Transverse colon (tissue), 4 donors: ENCODE data around the gene GRAMD1B. TPM values are rescaled to one million over a fixed set of nuclear protein-coding genes. Genes with fewer than 3 reads are reported as not detected.

ENCODE experiments used
- DNase-seq: peaks from one replicate; pipeline ENCODE4 v3.0.0-alpha.2; 2019
- H3K27ac ChIP-seq, 4 donors: fragments of 200-600 bp; sonication (generic); 2 replicates each; pipeline ENCODE4 v1.5.1; 2016 to 2018; ENCODE audit warnings: inconsistent platforms in 4 of 4
- H3K27me3 ChIP-seq: fragments of 200-600 bp; sonication (generic); 2 replicates; pipeline ENCODE4 v1.5.1; 2017; ENCODE audit warnings: inconsistent platforms
- H3K36me3 ChIP-seq, 4 donors: fragments of 200-600 bp; sonication (generic); 2 replicates each; pipeline ENCODE4 v1.5.1; 2017 to 2019; ENCODE audit warnings: inconsistent platforms in 4 of 4
- H3K4me1 ChIP-seq, 4 donors: fragments of 200-600 bp; sonication (generic); 2 replicates each; pipeline ENCODE4 v1.5.1; 2017 to 2020; ENCODE audit warnings: inconsistent platforms in 4 of 4
- H3K4me3 ChIP-seq, 4 donors: fragments of 200-600 bp; sonication (generic); 1 replicate in 1 of 4; 2 replicates in 3 of 4; pipeline versions ENCODE4 v1.5.1 to v1.6.1; 2017 to 2019; ENCODE audit warnings: inconsistent platforms in 4 of 4
- H3K9me3 ChIP-seq, 2 donors: fragments of 200-600 bp; sonication (generic); 2 replicates each; pipeline ENCODE4 v1.5.1; 2017 to 2019; ENCODE audit warnings: inconsistent platforms in 2 of 2
- CTCF ChIP-seq, 5 experiments: fragments of 200-600 bp in 3 of 5; fragments of 450-650 bp in 2 of 5; sonication (generic) in 3 of 5; IDR thresholded peaks; 1 replicate in 2 of 5; 2 replicates in 3 of 5; pipeline ENCODE4 v1.5.1; 2016 to 2017; ENCODE audit warnings: antibody characterized with exemption in 5 of 5, inconsistent platforms in 3 of 5, mild to moderate bottlenecking in 2 of 5, moderate library complexity in 1 of 5
- EP300 ChIP-seq: sonication (generic); formaldehyde crosslinking; IDR thresholded peaks from one replicate; pipeline ENCODE4 v1.6.1; 2017; ENCODE audit warnings: antibody characterized with exemption, low read depth
- POLR2A ChIP-seq: fragments of 450-650 bp; IDR thresholded peaks from one replicate; pipeline ENCODE4 v1.6.1; 2016; ENCODE audit warnings: antibody characterized with exemption, mild to moderate bottlenecking, moderate library complexity
- POLR2AphosphoS5 ChIP-seq, 3 donors: sonication (generic); formaldehyde crosslinking; IDR thresholded peaks; one replicate each; pipeline ENCODE4 v1.6.1; 2016; ENCODE audit warnings: antibody characterized with exemption in 3 of 3
- WGBS, 2 donors: methylation state at CpG; one replicate each; pipeline ENCODE4 v1.1.5; 2018; ENCODE audit warnings: low coverage in 1 of 2; 5-methylcytosine and 5-hydroxymethylcytosine counted together
- in situ Hi-C, 4 donors: fragments of 200-750 bp; cut with MboI; loops; one replicate each; pipeline versions ENCODE4 v1.15.0 to v1.15.1; 2017; ENCODE audit warnings: low sequenced_read_pairs in 3 of 4, low pct_ligation_motif_present in 1 of 4, low pct_unique_long_range_greater_than_20kb in 1 of 4
- intact Hi-C: fragments of 100-400 bp; cut with DNase I; formaldehyde crosslinking; loops from one replicate; pipeline ENCODE4 v1.15.1; 2023; ENCODE audit warnings: low total_unique reads
- total RNA-seq, 4 donors: library from RNA; depleted of rRNA; stranded (reverse); fragments of >200 nt; gene quantifications; one replicate each; pipeline ENCODE4 v1.1.0, GENCODE V29; 2016

GRAMD1B gene
- total RNA-seq, 4 donors from 2014 or later, result 4.3 to 58.4 (median 9.9) TPM

- peak; percentile 67 for DNase-seq
- no peak overlapping the region for H3K27ac ChIP-seq
- no peaks in the 10 kb centered on the region for H3K36me3 ChIP-seq
- TF ChIP-seq CTCF (IDR thresholded peaks at IDR 0.05) (peak; percentile 70 to 90 (median 85)), POLR2A (no peak)
- H3K4me3 ChIP-seq, result no peak overlapping the region
- H3K27me3 ChIP-seq, result peaks cover 3% of the 10 kb centered on the region
- H3K4me1 ChIP-seq, result peaks cover 0 to 7% (median 2%) of the 10 kb centered on the region in 4 donors
- no peaks in the 10 kb centered on the region for H3K9me3 ChIP-seq
- 56% methylated on average over 37 of the region's 37 CpGs; no CpG with 5 or more reads in 1 of the 2 donors for WGBS, 2 donors
- intact Hi-C loops (no loop called here), in situ Hi-C loops (loop anchor here in 1 of 4 donors (10.0 kb wide), 1 partner anchor 128 kb away; no protein-coding TSS in a partner anchor)
These were observed 147.1 kb downstream of the GRAMD1B start for GRCh38 chr11:123577081-123577598.

GRCh38 chr11:123578778-123579481 is 148.9 kb downstream of the GRAMD1B start:
- Histone ChIP-seq H3K4me1 (peaks cover 0 to 7% (median 2%) of the 10 kb centered on the region in 4 donors), H3K27ac (no peak overlapping the region), H3K9me3 (no peaks in the 10 kb centered on the region), H3K27me3 (peaks cover 3% of the 10 kb centered on the region), H3K36me3 (no peaks in the 10 kb centered on the region), H3K4me3 (no peak overlapping the region)
- intact Hi-C loops, result no loop called here
- no peak for DNase-seq
- WGBS, 2 donors, result 81 to 93% methylated on average over 5 to 15 of the region's 15 CpGs
- in situ Hi-C loops, result loop anchor here in 1 of 4 donors (10.0 kb wide), 1 partner anchor 126 kb away; no protein-coding TSS in a partner anchor
- TF ChIP-seq CTCF (IDR thresholded peaks at IDR 0.05), result no peak
- TF ChIP-seq EP300, result no peak
- no peak for TF ChIP-seq POLR2A
- TF ChIP-seq POLR2AphosphoS5 (IDR thresholded peaks at IDR 0.05), result no peak

- in situ Hi-C loops, result loop anchor here in 1 of 4 donors (10.0 kb wide), 1 partner anchor 125 kb away; no protein-coding TSS in a partner anchor
These were observed 149.4 kb downstream of the GRAMD1B start for GRCh38 chr11:123579482-123579812.

More at GRCh38 chr11:123579482-123579812, 149.4 kb downstream of the GRAMD1B start:
- Histone ChIP-seq H3K4me3 (no peak overlapping the region), H3K4me1 (peaks cover 0 to 7% (median 2%) of the 10 kb centered on the region in 4 donors), H3K36me3 (no peaks in the 10 kb centered on the region), H3K27ac (no peak overlapping the region), H3K9me3 (no peaks in the 10 kb centered on the region), H3K27me3 (peaks cover 3% of the 10 kb centered on the region)
- DNase-seq, result no peak
- 93 to 100% methylated on average over 1 to 5 of the region's 5 CpGs for WGBS, 2 donors
- TF ChIP-seq POLR2AphosphoS5 (IDR thresholded peaks at IDR 0.05), result no peak
- TF ChIP-seq CTCF (IDR thresholded peaks at IDR 0.05), result no peak
- no peak for TF ChIP-seq POLR2A
- TF ChIP-seq EP300, result no peak
- intact Hi-C loops, result no loop called here
